Ishikawa (cell line): Measurements from ENCODE around the gene SPC24.

Experiments used
- CEBPB ChIP-seq: IDR thresholded peaks from 2 replicates; pipeline ENCODE4 v1.6.1; 2012
- CREB1 ChIP-seq: IDR thresholded peaks from 2 replicates; pipeline ENCODE4 v1.6.1; 2012; ENCODE audit warnings: low read depth
- EGR1 ChIP-seq: IDR thresholded peaks from 2 replicates; pipeline ENCODE4 v1.6.1; 2012
- EP300 ChIP-seq: IDR thresholded peaks from 2 replicates; pipeline ENCODE4 v1.6.1; 2012; ENCODE audit warnings: borderline replicate concordance
- FOXM1 ChIP-seq: IDR thresholded peaks from 2 replicates; pipeline ENCODE4 v1.6.1; 2012; ENCODE audit warnings: low read depth, borderline replicate concordance
- NFIC ChIP-seq: IDR thresholded peaks from 2 replicates; pipeline ENCODE4 v1.6.1; 2012
- RAD21 ChIP-seq: IDR thresholded peaks from 2 replicates; pipeline ENCODE4 v1.6.1; 2012; ENCODE audit warnings: low read depth
- TAF1 ChIP-seq: IDR thresholded peaks from 2 replicates; pipeline ENCODE4 v1.6.1; 2012; ENCODE audit warnings: low read depth, mild to moderate bottlenecking
- TCF12 ChIP-seq: IDR thresholded peaks from 2 replicates; pipeline ENCODE4 v1.6.1; 2012; ENCODE audit warnings: low read depth
- TEAD4 ChIP-seq: IDR thresholded peaks from 2 replicates; pipeline ENCODE4 v1.6.1; 2012
- YY1 ChIP-seq: IDR thresholded peaks from 2 replicates; pipeline ENCODE4 v1.6.1; 2012; ENCODE audit warnings: low read depth
- ZBTB7A ChIP-seq: IDR thresholded peaks from 2 replicates; pipeline ENCODE4 v1.6.1; 2012; ENCODE audit warnings: low read depth
- TF ChIP-seq, protein P1 (sequence below): IDR thresholded peaks from 2 replicates; pipeline ENCODE4 v1.6.1; 2012
- TF ChIP-seq, protein P2 (sequence below): IDR thresholded peaks from 2 replicates; pipeline ENCODE4 v1.6.1; 2012
- TF ChIP-seq, protein P3 (sequence below): IDR thresholded peaks from 2 replicates; pipeline ENCODE4 v1.6.1; 2012; ENCODE audit warnings: low read depth, mild to moderate bottlenecking

SPC24 gene

DNA sequence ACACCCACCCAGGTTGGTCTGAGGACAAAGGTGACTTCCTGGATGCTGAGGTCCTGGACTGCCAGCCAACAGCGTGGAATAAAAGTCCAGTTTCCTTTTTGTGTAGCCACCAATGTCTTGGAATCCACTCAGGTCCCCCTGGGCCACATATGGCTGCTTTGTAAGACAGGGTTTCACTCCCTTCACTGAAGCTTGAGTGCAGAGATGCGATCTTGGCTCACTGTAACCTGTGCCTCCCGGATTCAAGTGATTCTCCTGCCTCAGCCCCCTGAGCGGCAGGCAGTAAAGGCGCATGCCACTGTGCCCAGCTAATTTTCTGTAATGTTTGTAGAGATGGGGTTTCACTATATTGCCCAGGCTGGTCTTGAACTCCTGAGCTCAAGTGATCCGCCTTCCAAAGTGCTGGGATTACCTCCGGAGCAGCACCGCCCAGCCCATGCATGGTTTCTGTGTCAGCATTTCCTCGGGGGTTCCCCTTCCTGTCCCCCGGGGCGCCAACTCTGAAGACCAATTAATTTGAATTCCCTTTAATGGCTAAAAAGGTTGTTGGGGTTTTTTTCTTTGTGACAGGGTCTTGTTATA, 24.2 kb upstream of the SPC24 start:
- no peak for TF ChIP-seq RAD21
- TF ChIP-seq ZBTB7A, result no peak
- no peak for TF ChIP-seq EP300
- TF ChIP-seq FOXM1, result no peak
- TF ChIP-seq, protein P1, sequence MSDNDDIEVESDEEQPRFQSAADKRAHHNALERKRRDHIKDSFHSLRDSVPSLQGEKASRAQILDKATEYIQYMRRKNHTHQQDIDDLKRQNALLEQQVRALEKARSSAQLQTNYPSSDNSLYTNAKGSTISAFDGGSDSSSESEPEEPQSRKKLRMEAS, result no peak
- TF ChIP-seq CREB1, result no peak
- TF ChIP-seq, protein P2, sequence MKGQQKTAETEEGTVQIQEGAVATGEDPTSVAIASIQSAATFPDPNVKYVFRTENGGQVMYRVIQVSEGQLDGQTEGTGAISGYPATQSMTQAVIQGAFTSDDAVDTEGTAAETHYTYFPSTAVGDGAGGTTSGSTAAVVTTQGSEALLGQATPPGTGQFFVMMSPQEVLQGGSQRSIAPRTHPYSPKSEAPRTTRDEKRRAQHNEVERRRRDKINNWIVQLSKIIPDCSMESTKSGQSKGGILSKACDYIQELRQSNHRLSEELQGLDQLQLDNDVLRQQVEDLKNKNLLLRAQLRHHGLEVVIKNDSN, result no peak
- TF ChIP-seq, protein P3, sequence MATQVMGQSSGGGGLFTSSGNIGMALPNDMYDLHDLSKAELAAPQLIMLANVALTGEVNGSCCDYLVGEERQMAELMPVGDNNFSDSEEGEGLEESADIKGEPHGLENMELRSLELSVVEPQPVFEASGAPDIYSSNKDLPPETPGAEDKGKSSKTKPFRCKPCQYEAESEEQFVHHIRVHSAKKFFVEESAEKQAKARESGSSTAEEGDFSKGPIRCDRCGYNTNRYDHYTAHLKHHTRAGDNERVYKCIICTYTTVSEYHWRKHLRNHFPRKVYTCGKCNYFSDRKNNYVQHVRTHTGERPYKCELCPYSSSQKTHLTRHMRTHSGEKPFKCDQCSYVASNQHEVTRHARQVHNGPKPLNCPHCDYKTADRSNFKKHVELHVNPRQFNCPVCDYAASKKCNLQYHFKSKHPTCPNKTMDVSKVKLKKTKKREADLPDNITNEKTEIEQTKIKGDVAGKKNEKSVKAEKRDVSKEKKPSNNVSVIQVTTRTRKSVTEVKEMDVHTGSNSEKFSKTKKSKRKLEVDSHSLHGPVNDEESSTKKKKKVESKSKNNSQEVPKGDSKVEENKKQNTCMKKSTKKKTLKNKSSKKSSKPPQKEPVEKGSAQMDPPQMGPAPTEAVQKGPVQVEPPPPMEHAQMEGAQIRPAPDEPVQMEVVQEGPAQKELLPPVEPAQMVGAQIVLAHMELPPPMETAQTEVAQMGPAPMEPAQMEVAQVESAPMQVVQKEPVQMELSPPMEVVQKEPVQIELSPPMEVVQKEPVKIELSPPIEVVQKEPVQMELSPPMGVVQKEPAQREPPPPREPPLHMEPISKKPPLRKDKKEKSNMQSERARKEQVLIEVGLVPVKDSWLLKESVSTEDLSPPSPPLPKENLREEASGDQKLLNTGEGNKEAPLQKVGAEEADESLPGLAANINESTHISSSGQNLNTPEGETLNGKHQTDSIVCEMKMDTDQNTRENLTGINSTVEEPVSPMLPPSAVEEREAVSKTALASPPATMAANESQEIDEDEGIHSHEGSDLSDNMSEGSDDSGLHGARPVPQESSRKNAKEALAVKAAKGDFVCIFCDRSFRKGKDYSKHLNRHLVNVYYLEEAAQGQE, result no peak
- TF ChIP-seq NFIC, result no peak
- no peak for TF ChIP-seq EGR1
- TF ChIP-seq TEAD4, result no peak

DNA sequence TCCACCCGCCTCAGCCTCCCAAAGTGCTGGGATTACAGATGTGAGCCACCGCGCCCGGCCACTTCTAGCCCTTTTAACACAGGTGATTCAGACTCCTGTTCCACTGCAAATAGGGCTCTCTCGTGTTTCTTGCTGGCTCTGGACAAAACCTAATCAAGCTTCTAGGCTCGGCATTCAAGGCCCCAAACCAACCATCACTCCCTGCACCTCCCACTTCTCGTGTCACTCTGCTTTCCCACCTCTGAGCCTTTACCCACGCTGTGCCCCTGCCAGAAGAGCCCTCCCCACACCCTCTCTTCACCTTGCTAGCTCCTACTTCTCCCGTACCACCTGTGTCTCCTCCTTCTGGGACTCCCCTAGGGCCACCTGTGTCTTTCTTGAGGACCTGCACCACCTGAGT, 22.0 kb upstream of the SPC24 start:
- no peak for TF ChIP-seq CEBPB
- no peak for TF ChIP-seq NFIC
- no peak for TF ChIP-seq CREB1
- no peak for TF ChIP-seq FOXM1
- TF ChIP-seq ZBTB7A, result no peak
- no peak for TF ChIP-seq EP300
- TF ChIP-seq RAD21, result no peak
- TF ChIP-seq, protein P1, result no peak
- TF ChIP-seq TCF12, result no peak
- TF ChIP-seq EGR1, result no peak
- TF ChIP-seq, protein P2, result no peak
- TF ChIP-seq TAF1, result no peak

DNA sequence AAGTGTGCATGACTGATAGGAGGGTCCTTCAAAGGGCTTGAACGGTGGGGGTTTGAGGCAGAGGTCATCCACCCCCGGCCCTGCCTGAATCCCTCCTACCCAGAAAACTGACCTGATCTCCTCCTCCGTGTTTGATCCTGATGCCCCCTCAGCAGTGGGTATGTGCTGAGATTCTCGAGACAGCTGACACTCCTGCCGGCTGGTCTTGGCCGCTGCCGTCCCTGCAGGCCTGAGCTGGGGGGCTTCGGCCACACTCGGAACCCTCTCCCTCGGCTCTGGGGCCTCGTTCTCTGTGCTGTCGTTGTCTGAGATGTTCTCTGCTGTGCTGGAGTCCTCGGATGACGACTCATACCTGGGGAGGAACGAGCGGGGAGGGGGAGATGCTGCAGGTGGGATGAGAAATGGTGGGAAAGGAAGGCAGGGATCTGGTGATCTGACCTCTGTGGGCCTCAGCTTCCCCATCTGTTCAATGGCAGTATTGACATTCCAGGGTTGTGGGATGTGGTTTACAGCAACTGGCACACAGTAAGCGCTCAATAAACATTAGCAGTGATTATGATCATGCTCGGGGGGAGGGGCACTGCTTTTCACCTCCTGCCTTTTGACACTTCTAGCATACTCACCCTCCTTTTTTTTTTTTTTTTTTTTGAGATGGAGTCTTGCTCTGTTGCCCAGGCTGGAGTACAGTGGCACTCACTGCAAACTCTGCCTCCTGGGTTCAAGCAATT, 21.0 kb upstream of the SPC24 start:
- TF ChIP-seq NFIC, result no peak

DNA sequence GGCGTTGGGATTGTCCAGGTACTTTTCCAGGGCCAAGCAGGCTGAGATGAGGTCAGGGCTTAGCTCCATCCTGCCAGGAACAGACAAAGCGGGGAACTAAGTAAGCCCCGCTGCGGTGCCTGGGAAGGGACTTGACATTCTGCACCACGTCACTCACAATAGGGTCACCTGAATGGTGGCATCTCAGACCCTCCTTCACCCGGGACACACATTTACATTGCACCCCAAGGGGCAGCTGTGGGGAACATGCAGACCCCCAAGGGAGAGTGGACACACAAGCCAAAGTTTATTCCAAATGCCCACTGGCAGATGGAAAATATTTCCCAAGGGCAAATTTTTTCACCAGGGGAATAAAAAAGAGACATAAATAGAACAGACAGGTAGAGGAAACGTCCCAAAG, 20.3 kb upstream of the SPC24 start:
- TF ChIP-seq, protein P1, result no peak
- TF ChIP-seq TAF1, result no peak
- no peak for TF ChIP-seq CREB1
- no peak for TF ChIP-seq FOXM1

DNA sequence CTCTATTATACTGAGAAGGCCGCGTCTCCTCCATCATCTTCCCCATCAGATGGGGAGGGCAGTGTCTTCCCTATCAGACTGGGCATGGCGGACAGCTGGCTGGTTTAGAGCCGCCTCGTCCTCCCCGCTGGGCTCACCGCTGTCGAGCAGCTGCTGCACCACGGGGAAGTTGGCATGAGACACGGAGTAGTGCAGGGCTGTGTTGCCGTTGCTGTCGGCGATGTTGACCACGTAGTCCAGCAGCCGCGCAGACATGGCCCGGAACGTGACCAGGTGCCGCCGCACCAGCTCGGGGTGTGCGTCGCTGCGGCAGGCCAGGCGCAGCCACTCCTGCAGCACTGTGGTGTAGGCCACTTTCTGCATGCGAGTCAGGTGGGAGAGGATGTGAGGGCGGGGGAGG, 18.8 kb upstream of the SPC24 start:
- no peak for TF ChIP-seq TEAD4
- TF ChIP-seq TCF12, result no peak
- TF ChIP-seq, protein P3, result no peak

DNA sequence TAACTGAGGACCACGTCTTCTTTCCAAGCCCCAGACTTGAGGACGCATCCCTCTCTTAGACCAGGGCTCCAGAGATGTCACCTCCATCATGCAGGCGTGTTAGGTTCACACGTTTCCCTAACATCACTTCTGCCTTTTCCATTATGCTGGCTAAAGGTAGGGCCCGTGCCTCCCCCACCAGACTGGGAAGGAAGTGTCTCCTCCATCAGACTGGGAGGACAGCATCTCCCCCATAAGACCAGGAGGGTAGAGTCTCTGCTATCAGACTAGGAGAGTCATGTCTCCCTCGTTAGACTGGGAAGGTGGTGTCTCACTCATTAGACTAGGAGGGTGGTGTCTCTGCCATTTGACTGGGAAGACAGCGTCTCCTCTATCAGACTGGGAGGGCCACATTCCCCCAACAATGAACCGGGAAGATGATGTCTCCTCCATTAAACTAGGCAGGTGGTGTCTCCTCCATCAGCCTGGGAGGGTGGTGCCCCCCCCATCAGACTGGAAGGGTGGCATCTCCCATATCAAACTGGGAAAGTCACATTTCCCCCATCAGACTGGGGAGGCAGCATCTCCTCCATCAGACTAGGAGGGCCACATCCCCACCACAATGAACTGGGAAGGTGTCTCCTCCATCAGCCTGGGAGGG, 18.1 kb upstream of the SPC24 start:
- TF ChIP-seq EGR1 (no peak), TCF12 (no peak), YY1 (no peak), ZBTB7A (no peak), CREB1 (no peak), NFIC (no peak), TAF1 (no peak), EP300 (no peak), RAD21 (no peak), FOXM1 (no peak), TEAD4 (no peak), CEBPB (no peak)
- TF ChIP-seq, protein P2, result no peak
- TF ChIP-seq, protein P1, result no peak
- TF ChIP-seq, protein P3, result no peak
